Smooth muscle cell (in vitro differentiated cells): ENCODE results near the gene NOP16. TPM values are rescaled to one million over a fixed set of nuclear protein-coding genes. Genes with fewer than 3 reads are reported as not detected.

ENCODE experiments used
- DNase-seq: peaks from one replicate; lab custom pipeline; 2025; ENCODE audit not compliant: unreplicated experiment; lab: John Stamatoyannopoulos, UW
- H2AFZ ChIP-seq: fragments of 200-600 bp; sonication (generic); 2 replicates; pipeline ENCODE4 v1.6.0; 2016; ENCODE audit warnings: antibody characterized with exemption, low read depth, mild to moderate bottlenecking
- H3F3A ChIP-seq: fragments of 200-600 bp; sonication (generic); 2 replicates; pipeline ENCODE4 v1.6.0; 2017; ENCODE audit warnings: antibody characterized with exemption, low read depth
- H3K27ac ChIP-seq: fragments of 200-600 bp; sonication (generic); 2 replicates; pipeline ENCODE4 v1.5.1; 2016; ENCODE audit warnings: low read depth, mild to moderate bottlenecking
- H3K27me3 ChIP-seq: fragments of 200-600 bp; sonication (generic); 2 replicates; pipeline ENCODE4 v1.6.1; 2016; ENCODE audit warnings: low read depth, mild to moderate bottlenecking
- H3K36me3 ChIP-seq: fragments of 200-600 bp; sonication (generic); 2 replicates; pipeline ENCODE4 v1.5.1; 2016; ENCODE audit warnings: low read depth
- H3K4me1 ChIP-seq: fragments of 200-600 bp; sonication (generic); 2 replicates; pipeline ENCODE4 v1.5.1; 2016; ENCODE audit warnings: low read depth
- H3K4me2 ChIP-seq: fragments of 200-600 bp; sonication (generic); 2 replicates; pipeline ENCODE4 v1.6.0; 2016; ENCODE audit warnings: mild to moderate bottlenecking
- H3K4me3 ChIP-seq: fragments of 200-600 bp; sonication (generic); 2 replicates; pipeline ENCODE4 v1.5.1; 2016; ENCODE audit warnings: mild to moderate bottlenecking
- H3K79me2 ChIP-seq: fragments of 200-600 bp; sonication (generic); 2 replicates; pipeline ENCODE4 v1.6.0; 2016; ENCODE audit warnings: low read depth, mild to moderate bottlenecking
- H3K9ac ChIP-seq: fragments of 200-600 bp; sonication (generic); 2 replicates; pipeline ENCODE4 v1.6.0; 2016; ENCODE audit warnings: low read depth
- H3K9me3 ChIP-seq: fragments of 200-600 bp; sonication (generic); replicated peaks from 2 replicates; pipeline ENCODE4 v1.5.1; 2016; ENCODE audit warnings: low read depth
- H4K20me1 ChIP-seq: fragments of 200-600 bp; sonication (generic); 2 replicates; pipeline ENCODE4 v1.6.0; 2016; ENCODE audit warnings: low read depth
- CTCF ChIP-seq: fragments of 200-600 bp; sonication (generic); IDR thresholded peaks from 2 replicates; pipeline ENCODE4 v1.5.1; 2017; ENCODE audit warnings: borderline replicate concordance, mild to moderate bottlenecking, antibody characterized with exemption; ENCODE audit not compliant: insufficient read depth, poor library complexity, severe bottlenecking
- WGBS: methylation state at CpG from one replicate; pipeline ENCODE4 v1.1.7; 2016; ENCODE audit warnings: low lambda C conversion rate; 5-methylcytosine and 5-hydroxymethylcytosine counted together
- polyA plus RNA-seq: library from polyadenylated mRNA; unstranded; fragments of >200 nt; fragmentation: Nextera tagmentation; extraction: Ambion mirVana; gene quantifications from 2 replicates; pipeline ENCODE4 v1.2.1, GENCODE V29; 2016
- total RNA-seq: library from RNA; depleted of rRNA; stranded (reverse); fragments of >200 nt; gene quantifications from 2 replicates; pipeline ENCODE4 v1.2.3, GENCODE V29; 2014

The NOP16 gene
- total and polyA plus RNA-seq, 2 experiments from 2014 or later = 10.7 to 27.9 TPM

- H3K9me3 ChIP-seq = no peaks in the 10 kb centered on the region
- H3K4me2 ChIP-seq = peak overlapping the region; percentile 96
- no peaks in the 10 kb centered on the region for H3K4me1 ChIP-seq
- peak overlapping the region; percentile 99 for H3K4me3 ChIP-seq
- no peak overlapping the region for H2AFZ ChIP-seq
- peak overlapping the region; percentile 96 for H3K27ac ChIP-seq
- H3K79me2 ChIP-seq = peaks cover 16% of the 10 kb centered on the region
- H3K36me3 ChIP-seq = no peaks in the 10 kb centered on the region
- peaks cover 9% of the 10 kb centered on the region for H3F3A ChIP-seq
- peaks cover 51% of the 10 kb centered on the region for H4K20me1 ChIP-seq
- peak overlapping the region; percentile 99 for H3K9ac ChIP-seq
- H3K27me3 ChIP-seq = no peaks in the 10 kb centered on the region
- TF ChIP-seq CTCF = no peak
- DNase-seq = no peak
- WGBS = 69% methylated on average over 13 of the region's 13 CpGs
These were observed 27.0 kb upstream of the NOP16 start for GRCh38 chr5:176415240-176415951.

GRCh38 chr5:176414704-176415103 lies 26.3 kb upstream of the NOP16 start:
- H3K27me3 ChIP-seq = no peaks in the 10 kb centered on the region
- H3K4me2 ChIP-seq = peak overlapping the region; percentile 96
- peaks cover 9% of the 10 kb centered on the region for H3F3A ChIP-seq
- H3K4me3 ChIP-seq = peak overlapping the region; percentile 99
- 90% methylated on average over 3 of the region's 3 CpGs for whole genome bisulfite sequencing
- no peaks in the 10 kb centered on the region for H3K36me3 ChIP-seq
- no peaks in the 10 kb centered on the region for H3K9me3 ChIP-seq
- DNase-seq = no peak
- H2AFZ ChIP-seq = no peak overlapping the region
- H4K20me1 ChIP-seq = peaks cover 57% of the 10 kb centered on the region
- peaks cover 16% of the 10 kb centered on the region for H3K79me2 ChIP-seq
- H3K27ac ChIP-seq = peak overlapping the region; percentile 96
- H3K4me1 ChIP-seq = no peaks in the 10 kb centered on the region
- peak overlapping the region; percentile 99 for H3K9ac ChIP-seq
- TF ChIP-seq CTCF = no peak

- Histone ChIP-seq H3K79me2 (peaks cover 16% of the 10 kb centered on the region), H2AFZ (no peak overlapping the region), H3K9me3 (no peaks in the 10 kb centered on the region), H3K36me3 (no peaks in the 10 kb centered on the region), H3K27ac (peak overlapping the region; percentile 96), H3K4me2 (peak overlapping the region; percentile 96), H3K4me3 (peak overlapping the region; percentile 99), H3F3A (peaks cover 9% of the 10 kb centered on the region), H3K9ac (peak overlapping the region; percentile 99), H3K27me3 (no peaks in the 10 kb centered on the region), H3K4me1 (no peaks in the 10 kb centered on the region), H4K20me1 (peaks cover 61% of the 10 kb centered on the region)
- no peak for TF ChIP-seq CTCF
- 97% methylated on average over 7 of the region's 7 CpGs for WGBS
- no peak for DNase-seq
These were observed 25.4 kb upstream of the NOP16 start for GRCh38 chr5:176413709-176414191.

GRCh38 chr5:176413255-176413565 lies 24.8 kb upstream of the NOP16 start:
- WGBS = 71% methylated on average over 2 of the region's 2 CpGs
- no peaks in the 10 kb centered on the region for H3K4me1 ChIP-seq
- peak overlapping the region; percentile 96 for H3K4me2 ChIP-seq
- no peak overlapping the region for H3K4me3 ChIP-seq
- H4K20me1 ChIP-seq = peaks cover 61% of the 10 kb centered on the region
- no peak overlapping the region for H2AFZ ChIP-seq
- H3K79me2 ChIP-seq = peaks cover 16% of the 10 kb centered on the region
- H3K36me3 ChIP-seq = no peaks in the 10 kb centered on the region
- H3F3A ChIP-seq = peaks cover 9% of the 10 kb centered on the region
- no peak for DNase-seq
- peak overlapping the region; percentile 96 for H3K27ac ChIP-seq
- no peak overlapping the region for H3K9ac ChIP-seq
- TF ChIP-seq CTCF = no peak
- no peaks in the 10 kb centered on the region for H3K9me3 ChIP-seq
- H3K27me3 ChIP-seq = no peaks in the 10 kb centered on the region
